ENCODE measurements around the gene NECTIN4. TPM values are rescaled to one million over a fixed set of nuclear protein-coding genes. Genes with fewer than 3 reads are reported as not detected.

NECTIN4 gene
- total RNA-seq, 3 donors from 2014 or later, result 1.6 to 5.4 (median 4.6) TPM

DNA sequence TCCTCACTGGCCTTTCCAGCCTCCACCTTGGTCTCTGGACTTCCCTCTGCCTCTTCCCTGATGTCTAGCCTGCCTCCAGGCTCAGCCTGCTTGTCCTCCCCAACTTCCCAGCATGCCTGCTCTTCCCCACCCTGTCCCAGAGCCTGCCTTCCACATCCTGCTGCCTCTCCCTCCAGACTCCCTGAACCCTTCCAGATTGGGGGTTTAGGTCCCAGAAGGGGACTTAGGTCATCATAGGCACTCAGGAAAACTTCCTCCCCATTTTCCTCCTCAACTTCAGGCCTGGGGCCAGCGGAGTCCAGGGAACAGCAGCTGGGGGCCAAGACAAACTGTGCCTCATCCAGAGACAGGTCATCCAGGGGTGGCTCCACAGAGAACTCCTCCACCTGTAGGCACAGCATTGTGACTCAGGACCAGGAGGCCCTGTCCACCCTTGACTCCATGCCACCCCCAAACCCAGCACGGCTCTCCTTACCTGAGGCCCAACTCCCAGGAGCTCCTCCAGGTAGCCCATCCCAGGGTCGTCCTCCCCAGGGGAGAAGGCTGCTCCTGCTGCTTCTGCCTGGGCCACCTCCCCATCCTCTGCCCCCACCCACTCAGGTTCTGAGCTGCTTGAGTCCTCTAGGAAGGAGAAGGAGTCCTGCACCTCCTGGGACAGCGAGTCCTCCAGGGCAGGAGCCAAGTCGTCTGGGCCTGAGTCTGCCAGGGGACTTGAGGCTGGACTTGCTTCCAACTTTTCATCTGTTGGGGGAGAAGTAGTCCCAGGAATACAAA is 40.2 kb downstream of the NECTIN4 start:
- no peak for DNase-seq
- Histone ChIP-seq H3K36me3 (ENCODE audit: low read depth) (no peaks in the 10 kb centered on the region), H3K4me3 (no peak overlapping the region), H3K9me3 (peaks cover 3% of the 10 kb centered on the region), H3K4me1 (ENCODE audit: low read depth) (peaks cover 2% of the 10 kb centered on the region)
- no peak for ATAC-seq
- intact Hi-C loops (cut with DNase I, micrococcal nuclease), result loop anchor here in 1 of 2 donors (5.0 kb wide), 1 partner anchor 48 kb away; the partner anchor contains the start of gene KLHDC9
- TF ChIP-seq, protein P1, sequence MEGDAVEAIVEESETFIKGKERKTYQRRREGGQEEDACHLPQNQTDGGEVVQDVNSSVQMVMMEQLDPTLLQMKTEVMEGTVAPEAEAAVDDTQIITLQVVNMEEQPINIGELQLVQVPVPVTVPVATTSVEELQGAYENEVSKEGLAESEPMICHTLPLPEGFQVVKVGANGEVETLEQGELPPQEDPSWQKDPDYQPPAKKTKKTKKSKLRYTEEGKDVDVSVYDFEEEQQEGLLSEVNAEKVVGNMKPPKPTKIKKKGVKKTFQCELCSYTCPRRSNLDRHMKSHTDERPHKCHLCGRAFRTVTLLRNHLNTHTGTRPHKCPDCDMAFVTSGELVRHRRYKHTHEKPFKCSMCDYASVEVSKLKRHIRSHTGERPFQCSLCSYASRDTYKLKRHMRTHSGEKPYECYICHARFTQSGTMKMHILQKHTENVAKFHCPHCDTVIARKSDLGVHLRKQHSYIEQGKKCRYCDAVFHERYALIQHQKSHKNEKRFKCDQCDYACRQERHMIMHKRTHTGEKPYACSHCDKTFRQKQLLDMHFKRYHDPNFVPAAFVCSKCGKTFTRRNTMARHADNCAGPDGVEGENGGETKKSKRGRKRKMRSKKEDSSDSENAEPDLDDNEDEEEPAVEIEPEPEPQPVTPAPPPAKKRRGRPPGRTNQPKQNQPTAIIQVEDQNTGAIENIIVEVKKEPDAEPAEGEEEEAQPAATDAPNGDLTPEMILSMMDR (IDR thresholded peaks at IDR 0.05), result no peak

DNA sequence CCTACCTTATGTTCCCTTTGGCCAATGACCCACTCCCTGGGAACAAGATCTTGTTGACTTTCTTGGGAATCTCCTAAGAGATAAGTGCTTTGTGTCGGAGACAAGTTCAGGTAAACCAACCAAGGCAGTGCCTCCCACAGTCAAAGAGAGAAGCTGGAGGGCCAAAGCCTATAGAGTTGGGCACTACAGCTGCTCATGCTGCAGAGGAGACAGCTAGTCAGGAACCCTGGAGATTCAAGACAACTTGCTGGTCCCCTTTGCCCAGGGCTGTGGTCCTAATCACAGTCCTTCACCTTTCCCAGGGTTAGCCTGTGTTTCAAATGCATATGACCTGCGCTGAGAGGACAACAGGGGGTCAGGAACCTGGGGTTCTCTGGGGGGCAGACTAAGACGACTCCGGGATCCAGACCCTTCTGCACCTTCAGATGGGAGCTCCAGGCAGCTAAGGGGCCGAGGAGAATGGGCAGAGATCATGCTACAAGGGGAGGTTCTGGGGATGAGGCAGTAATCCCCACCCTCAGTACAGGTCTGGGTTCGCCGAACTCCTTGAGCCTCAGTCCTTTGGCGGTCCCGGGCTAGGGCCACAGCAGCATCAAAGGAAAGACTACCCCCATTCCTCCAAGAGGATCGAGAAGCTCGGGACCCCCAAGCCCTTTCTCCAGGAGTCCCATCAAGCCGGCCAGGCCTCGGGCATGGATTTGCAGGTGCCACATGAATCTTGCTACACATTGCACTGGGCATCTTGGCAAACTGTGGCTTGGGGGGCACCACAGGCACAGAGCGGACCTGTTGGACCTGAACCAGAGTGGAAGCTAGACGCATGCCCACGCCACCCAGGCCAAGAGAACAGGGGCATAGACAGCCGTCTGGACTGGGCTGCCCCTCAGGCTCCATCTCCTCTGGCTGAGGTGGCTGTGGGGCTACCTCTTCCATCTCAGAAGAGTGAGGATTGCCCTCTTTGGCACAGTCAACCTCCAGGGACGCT is 41.6 kb downstream of the NECTIN4 start:
- intact Hi-C loops (cut with DNase I, micrococcal nuclease), result loop anchor here in 1 of 2 donors (5.0 kb wide), 1 partner anchor 50 kb away; the partner anchor contains the start of gene KLHDC9
- Histone ChIP-seq H3K9me3 (peaks cover 3% of the 10 kb centered on the region), H3K4me1 (ENCODE audit: low read depth) (peaks cover 7% of the 10 kb centered on the region), H3K36me3 (ENCODE audit: low read depth) (peaks cover 1% of the 10 kb centered on the region), H3K4me3 (no peak overlapping the region)
- ATAC-seq, result no peak
- TF ChIP-seq, protein P1 (IDR thresholded peaks at IDR 0.05), result no peak
- DNase-seq, result no peak

DNA sequence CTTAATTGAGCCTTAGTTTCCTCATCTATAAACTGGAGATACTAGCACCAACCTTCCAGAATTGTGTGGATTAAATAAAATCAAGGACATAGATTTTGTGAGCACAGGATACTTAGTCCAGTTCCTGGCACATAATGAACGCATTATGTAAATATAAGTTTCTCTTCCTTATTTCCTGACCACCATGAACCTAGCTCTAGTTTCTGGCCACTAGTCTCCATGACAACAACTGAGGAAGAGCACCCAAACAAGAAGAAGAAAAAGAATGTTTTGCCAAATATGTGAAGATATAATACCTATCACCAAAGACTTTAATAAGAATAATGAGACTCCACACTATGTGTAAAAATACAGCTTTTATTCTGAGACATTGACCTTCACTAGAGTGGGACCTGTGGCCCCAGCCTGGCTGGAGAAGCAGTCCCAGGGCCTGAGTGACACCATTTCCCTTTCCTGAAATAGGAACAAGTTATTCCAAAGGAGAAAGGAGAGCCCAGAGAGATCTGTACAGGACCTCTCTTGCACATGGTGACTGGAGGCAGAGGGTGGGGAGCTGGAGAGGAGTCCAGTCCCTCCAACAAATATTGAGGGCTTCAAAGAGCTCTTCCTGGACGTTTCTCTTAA is 42.6 kb downstream of the NECTIN4 start:
- intact Hi-C loops (cut with DNase I, micrococcal nuclease), result loop anchor here in 1 of 2 donors (5.0 kb wide), 1 partner anchor 51 kb away; the partner anchor contains the start of gene KLHDC9
- ATAC-seq, result no peak
- TF ChIP-seq, protein P1 (IDR thresholded peaks at IDR 0.05), result no peak

DNA sequence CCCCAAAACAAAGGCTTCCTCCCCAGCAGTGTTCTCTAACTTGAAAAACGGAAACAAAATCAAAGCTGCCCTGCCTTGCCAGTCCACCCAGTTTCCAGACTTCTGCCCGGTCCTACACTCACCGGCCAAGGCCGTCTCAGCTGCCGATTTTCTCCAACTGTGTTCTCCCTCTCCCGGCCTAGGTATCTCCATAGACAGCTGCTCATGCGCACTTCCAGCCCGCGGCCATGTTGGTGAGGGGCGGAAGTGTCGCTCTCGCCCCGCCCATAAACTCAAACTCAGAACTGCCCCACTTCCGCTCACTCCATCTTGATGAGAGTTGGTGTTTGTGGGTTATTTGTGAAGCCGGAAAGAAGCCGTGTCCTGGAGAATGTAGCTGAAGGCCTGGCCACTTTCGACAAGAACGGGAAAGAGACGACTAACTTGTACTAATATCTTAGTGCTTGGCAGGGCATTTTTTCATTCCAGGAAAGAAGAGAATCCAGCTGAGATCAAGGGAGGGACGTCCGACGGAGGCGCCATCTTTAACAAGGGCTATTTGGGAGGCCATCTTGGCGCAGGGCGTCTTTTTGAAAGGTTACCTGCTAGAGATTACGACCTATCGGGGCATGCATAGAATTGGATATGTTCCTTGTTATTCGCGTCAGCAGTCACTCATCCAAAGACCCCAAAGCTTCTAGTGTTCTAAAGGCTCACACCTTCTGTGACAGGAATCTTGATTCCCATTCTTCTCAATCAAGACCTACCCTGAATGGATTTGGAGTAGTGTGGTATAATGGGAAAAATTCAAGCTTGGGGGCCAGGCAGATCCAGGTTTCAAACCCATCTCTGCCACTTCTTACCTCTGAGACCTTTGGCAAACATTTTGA is 43.4 kb downstream of the NECTIN4 start, which contains the start of gene USF1:
Gene USF1 (minus strand): TSS at position 242 of the 869 bp plus-strand sequence. CDS start 2,702 bp downstream, outside the sequence.
- intact Hi-C loops (cut with DNase I, micrococcal nuclease), result loop anchor here in 1 of 2 donors (5.0 kb wide), 1 partner anchor 51 kb away; the partner anchor contains the start of gene KLHDC9
- H3K4me1 ChIP-seq (ENCODE audit: low read depth), result peaks cover 7% of the 10 kb centered on the region
- ATAC-seq (peak; percentile 94), DNase-seq (peak; percentile 95 to 96 (median 96))
- H3K9me3 ChIP-seq, result peaks cover 3% of the 10 kb centered on the region
- H3K4me3 ChIP-seq, result peak within 1 kb of the TSS; percentile 74
- TF ChIP-seq, protein P1 (IDR thresholded peaks at IDR 0.05), result no peak
- peaks cover 9% of the 10 kb centered on the region for H3K36me3 ChIP-seq (ENCODE audit: low read depth)

More for the DNA sequence above, 42.6 kb downstream of the NECTIN4 start:
- DNase-seq, result no peak
- no peak overlapping the region for H3K4me3 ChIP-seq
- peaks cover 7% of the 10 kb centered on the region for H3K4me1 ChIP-seq (ENCODE audit: low read depth)
- H3K9me3 ChIP-seq, result peaks cover 3% of the 10 kb centered on the region
- H3K36me3 ChIP-seq (ENCODE audit: low read depth), result peaks cover 9% of the 10 kb centered on the region

Data from mucosa of descending colon (tissue), 3 donors.